PC-3 (cell line): Measurements from ENCODE around the gene GOT2.

ENCODE experiments used
- CTCF ChIP-seq: fragments of 300-600 bp; sonication (generic); conservative IDR thresholded peaks from 2 replicates; pipeline ENCODE4 v1.5.1; 2017; ENCODE audit warnings: antibody characterized with exemption, low read depth, mild to moderate bottlenecking, low read length
- EZH2 ChIP-seq: fragments of 300-600 bp; sonication (generic); IDR thresholded peaks from one replicate; pipeline ENCODE4 v1.6.1; 2017; ENCODE audit warnings: antibody characterized with exemption, mild to moderate bottlenecking, low read length; ENCODE audit not compliant: unreplicated experiment

GRCh38 chr16:58723109-58723508 is 11.0 kb downstream of the GOT2 start:
- TF ChIP-seq CTCF (no peak), EZH2 (no peak)
